ENCODE data around the gene SPAG5.

The SPAG5 gene, protein sequence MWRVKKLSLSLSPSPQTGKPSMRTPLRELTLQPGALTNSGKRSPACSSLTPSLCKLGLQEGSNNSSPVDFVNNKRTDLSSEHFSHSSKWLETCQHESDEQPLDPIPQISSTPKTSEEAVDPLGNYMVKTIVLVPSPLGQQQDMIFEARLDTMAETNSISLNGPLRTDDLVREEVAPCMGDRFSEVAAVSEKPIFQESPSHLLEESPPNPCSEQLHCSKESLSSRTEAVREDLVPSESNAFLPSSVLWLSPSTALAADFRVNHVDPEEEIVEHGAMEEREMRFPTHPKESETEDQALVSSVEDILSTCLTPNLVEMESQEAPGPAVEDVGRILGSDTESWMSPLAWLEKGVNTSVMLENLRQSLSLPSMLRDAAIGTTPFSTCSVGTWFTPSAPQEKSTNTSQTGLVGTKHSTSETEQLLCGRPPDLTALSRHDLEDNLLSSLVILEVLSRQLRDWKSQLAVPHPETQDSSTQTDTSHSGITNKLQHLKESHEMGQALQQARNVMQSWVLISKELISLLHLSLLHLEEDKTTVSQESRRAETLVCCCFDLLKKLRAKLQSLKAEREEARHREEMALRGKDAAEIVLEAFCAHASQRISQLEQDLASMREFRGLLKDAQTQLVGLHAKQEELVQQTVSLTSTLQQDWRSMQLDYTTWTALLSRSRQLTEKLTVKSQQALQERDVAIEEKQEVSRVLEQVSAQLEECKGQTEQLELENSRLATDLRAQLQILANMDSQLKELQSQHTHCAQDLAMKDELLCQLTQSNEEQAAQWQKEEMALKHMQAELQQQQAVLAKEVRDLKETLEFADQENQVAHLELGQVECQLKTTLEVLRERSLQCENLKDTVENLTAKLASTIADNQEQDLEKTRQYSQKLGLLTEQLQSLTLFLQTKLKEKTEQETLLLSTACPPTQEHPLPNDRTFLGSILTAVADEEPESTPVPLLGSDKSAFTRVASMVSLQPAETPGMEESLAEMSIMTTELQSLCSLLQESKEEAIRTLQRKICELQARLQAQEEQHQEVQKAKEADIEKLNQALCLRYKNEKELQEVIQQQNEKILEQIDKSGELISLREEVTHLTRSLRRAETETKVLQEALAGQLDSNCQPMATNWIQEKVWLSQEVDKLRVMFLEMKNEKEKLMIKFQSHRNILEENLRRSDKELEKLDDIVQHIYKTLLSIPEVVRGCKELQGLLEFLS

DNA sequence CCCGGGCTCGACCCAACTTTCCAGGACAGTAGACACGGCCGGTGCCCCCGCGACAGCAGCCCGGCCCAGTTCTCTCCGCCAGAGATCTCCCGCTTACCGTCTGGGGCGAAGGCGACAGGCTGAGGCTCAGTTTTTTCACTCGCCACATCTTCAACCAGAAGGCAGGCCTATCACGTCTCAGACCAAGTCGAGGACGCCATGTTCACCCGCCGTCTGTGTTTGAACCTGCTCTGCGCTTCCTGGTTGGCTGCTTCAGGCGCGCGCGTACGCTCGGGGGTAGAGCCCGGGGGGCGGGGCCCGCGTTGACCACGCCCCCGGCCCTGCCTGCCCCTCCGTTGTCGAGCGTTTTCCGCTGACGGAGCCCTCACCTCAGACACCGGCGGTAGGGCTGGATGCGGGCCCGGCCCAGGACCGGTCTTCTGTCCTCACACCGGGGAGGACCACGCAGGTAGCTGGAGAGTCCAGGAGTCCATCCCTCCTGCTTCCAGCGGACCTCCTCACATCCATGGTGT is at the start of gene SPAG5:
Gene SPAG5 (minus strand): TSS at position 227 of the 512 bp plus-strand sequence. CDS start 79 bp downstream, at position 148.
- DNase-seq (ENCODE audit: low spot score), result peak; percentile 90

DNA sequence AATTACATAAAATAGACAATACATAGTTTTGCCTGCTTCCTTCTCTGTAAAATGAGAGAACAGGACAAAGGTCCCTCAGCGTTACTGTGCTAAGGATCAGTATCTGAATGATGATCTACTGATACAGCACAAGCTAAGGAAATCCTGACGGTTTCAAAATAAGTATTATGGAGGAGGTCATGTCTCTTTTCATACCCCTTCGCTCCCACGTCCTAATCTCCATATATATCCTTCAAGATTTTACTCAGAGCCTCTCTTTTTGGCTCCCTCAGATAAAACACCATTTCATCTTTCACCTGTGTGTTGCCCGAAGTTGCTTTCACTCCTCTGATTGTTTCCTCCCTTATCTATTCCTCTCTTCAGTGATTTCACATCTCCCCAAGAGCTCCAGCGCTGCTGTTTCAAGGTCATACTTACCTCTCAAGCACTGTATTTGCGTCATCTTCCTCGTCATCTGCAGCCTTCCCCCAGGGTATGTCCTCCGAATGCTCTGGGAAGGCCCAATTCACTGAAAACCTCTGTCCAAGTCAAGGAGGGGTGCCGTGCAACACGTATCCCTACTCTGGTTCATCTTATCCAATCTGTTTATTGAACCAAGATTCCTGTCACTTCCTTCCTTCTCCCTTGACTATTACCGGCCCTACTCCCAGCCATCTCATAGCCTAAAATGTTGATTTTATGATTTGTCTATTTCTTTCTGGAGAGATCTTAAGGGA is 47.4 kb upstream of the SPAG5 start:
- DNase-seq (ENCODE audit: low spot score), result no peak

DNA sequence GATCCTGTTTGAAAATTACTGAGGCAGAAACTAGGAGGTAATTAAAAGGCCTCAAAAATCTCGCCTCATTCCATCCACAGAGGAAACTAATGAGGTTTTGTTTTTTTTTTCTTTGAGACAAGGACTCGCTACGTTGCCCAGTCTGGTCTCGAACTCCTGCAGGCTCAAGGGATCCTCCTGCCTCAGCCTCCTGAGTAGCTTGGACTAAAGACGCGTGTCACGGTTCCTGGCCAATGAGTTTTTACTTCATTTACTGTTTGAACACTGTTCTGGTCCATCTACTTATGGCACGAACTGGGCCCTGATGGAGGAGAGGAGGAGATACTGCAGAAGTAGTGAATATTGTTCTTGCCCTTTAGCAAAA is 46.7 kb upstream of the SPAG5 start:
- no peak for DNase-seq (ENCODE audit: low spot score)

DNA sequence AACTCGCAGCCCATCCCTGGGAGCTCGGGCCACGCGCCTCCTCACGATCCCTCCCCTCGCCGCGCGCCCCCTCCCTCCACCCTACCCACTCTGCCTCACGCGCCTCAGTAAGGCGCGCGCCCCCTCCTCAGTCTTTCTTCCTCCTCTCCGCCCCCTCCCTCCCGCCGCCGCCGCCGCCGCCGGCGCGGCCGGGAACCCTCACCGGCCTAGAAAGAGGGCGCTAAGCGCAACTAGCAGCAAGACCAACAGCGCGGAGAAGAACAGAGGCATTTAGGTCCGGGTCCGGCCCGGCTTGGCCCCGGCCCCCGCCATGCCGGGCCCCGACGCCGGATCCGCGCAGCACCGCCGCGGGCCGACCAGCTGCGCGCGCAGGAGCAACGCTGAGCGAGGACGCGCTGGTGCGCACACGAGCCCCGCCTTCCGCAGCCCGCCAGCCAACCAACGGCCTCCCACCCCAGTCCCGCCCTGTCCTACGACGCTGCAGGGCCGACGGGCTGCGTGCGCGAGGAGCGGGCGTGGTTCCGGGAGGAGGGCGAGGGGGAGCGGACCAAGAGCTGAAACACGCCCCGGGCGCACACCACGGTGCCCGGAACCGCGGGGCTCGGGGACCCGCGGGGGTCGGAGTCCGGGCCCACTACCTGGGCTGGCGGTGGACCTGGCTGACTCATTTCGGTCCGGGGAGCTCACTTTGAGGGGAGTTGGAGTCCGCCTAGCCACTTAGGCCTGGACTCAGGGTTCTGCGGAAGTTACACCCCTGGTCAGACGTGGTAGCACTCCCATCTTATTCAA is 46.2 kb upstream of the SPAG5 start, which contains the start of gene BLTP2:
Gene BLTP2 (minus strand): TSS at position 372 of the 789 bp plus-strand sequence. CDS start 102 bp downstream, at position 270.
- DNase-seq (ENCODE audit: low spot score), result peak; percentile 96

DNA sequence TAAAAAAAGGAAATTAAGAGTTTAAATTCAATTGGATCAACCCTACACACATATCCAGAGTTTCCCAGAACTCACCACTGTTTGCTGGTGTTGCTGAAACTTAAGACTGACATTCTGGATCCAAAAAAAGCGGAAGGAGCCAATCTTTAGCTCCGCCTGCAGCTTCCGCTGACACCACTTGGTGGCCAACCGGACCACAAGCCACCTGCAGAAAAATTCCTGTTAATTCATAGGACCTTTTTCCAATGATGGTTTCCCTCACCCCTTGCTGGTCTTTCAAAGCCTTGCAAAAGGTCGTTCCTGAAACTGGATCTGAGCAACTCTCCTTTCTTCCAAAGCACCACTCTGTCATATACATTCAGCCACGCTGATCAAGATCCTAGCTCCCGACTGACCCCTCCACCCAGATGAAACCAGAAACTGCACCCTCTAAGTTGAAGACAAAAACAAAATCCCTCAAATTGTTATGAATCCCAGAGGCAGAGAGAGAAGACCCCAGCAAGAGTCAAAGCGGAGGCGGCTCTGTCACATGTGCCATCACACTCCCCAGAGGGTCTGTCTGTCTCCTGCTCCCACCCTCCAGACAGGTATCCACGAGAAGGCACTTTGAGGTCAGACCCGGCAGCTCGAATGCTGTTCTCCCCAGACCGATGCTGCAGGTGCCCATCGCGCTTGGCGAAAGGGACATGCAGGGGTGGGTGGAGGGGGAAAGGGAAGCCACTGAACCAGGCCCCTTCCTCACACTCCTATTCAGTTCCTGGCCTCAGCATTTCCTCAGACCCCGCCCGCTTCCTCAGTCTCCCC is 45.4 kb upstream of the SPAG5 start:
- peak; percentile 67 for DNase-seq (ENCODE audit: low spot score)

DNA sequence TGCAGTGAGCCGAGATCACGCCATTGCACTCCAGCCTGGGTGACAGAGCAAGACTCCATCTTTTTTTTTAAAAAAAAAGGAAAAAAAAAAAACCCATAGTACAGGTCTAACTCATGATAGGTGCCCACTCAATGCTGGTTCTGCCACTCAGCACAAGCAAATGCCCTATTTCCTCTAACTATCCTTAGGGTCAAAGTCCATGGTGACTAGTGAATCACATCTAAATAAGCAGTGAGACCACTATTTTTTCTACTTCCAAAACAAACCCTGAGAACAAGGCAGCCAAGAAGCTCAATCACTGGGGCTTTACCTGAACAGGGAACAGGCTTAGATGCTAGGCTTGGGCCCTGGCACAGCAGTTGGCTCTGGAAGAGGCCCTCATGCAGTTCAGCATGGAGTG is 42.8 kb upstream of the SPAG5 start:
- DNase-seq (ENCODE audit: low spot score), result peak; percentile 14

DNA sequence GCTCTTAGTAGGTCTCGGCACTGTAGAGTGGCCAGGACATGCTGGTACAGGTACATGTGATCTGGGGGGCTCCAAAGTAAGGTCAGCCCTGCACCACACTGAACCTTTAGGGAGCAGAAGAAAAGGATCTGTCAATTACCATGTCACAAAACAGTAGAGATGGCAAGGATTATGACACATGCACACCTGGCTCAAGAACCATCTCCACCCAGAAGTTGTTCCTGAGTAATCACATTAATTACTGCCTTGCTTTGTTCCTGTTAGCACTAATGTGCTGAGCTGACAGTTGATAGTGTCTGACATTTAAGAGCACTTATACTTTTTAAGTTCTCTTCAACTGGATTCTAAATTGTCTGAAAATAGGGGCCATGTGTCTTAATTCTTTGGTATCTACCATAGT is 36.7 kb upstream of the SPAG5 start:
- DNase-seq (ENCODE audit: low spot score), result no peak

DNA sequence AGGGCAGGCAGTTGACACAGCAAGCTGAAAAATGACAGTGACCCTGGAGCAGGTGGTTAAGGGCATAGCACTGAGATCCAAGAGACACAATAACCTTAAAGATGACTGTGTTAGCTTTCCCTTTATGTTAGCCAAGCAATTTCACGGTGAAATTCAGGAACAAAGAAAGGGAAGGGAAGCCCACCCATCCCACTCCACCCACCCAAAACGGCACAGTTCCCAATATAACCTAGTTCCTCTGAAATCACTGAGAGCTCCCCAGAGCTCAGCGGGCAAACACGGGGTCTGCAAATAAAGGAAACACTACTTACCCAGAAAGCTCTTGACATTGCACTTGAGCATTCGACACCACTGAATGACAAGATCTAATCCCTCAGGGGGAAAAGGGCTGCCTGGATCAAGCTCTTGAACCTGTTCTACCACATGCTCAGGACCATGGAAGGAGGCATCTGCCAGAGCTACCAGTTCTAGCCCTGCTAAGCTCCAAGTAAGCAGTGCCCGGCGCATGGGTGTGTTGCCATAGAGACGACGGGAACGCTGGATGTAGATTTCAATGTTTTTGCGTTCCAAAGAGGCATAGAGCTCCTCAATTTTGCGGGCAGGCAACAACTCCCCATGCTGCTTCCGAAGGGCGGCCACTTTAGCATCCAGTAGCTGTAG is 35.5 kb upstream of the SPAG5 start:
- no peak for DNase-seq (ENCODE audit: low spot score)

DNA sequence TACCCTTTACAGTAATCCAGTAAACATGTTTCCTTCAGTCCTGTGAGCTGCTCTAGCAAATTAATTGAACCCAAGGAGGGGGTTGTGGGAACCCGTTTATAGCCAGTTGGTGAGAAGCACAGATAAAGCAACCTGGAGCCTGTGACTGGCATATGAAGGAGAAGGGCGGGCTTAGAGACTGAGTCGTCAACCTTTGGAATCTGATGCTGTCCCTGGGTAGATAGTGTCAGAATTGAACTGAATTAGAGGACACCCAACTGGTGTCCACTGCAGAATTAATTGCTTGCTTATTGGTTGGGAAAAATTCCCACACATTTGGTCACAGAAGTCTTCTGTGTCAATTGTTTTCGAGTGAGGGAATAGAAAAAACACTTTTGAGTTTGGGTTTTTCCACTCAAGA is 28.0 kb upstream of the SPAG5 start:
- no peak for DNase-seq (ENCODE audit: low spot score)

DNA sequence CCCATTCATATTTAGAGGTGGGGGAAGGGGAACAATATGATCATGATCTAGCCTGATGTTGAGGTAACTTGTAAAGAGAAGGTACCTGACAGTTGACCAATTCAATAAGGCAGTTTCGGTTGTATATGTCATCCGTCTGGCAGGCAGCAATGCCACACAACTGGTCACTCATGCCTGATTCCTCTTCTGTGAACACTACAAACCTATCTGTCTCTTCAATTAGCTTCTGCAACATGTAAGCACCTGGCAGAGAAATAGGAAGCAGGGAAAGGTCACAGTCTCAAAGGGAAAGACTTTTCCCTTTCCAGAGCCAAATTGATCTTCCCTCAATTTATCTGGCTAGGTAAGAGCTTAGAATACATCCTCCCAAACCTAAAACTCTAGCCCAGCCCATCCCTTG is 25.3 kb upstream of the SPAG5 start:
- peak; percentile 11 for DNase-seq (ENCODE audit: low spot score)

DNA sequence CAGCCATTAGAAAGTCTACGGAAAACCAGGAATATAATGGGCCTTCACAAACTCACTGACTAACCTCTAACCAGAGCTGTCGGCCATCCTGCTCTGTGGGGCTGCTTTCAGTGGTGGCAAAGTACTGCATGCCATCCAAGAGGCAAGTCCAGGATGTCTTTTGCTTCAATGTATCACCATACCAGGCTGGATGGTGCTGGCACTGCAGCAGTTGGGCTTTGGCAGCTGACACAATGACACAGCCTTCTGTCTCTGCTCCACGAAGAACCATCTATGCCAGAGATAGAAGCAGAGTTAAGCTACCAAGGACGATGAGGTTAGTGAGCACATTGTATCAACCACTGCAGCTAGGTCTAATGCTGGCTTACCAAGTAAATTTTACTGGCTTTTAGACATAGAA is 24.9 kb upstream of the SPAG5 start:
- no peak for DNase-seq (ENCODE audit: low spot score)

DNA sequence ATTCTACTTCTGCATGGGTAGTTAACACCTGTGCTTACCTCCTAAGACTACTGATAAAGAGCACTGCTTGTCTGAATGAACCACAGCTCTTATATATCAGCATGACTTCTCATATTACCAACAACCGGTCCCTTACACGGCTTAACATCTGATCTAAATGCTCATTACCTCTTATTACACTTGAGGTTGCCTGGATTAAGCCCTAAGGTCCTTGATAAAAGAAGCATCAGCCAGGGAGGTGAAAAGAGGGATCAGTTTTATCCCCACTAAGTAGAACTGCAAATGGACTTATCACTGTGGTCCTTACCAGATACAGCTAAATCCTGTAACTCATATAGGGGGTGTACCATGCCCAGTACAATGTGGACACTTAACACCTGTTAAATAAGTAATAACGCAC is 23.4 kb upstream of the SPAG5 start:
- DNase-seq (ENCODE audit: low spot score), result no peak

DNA sequence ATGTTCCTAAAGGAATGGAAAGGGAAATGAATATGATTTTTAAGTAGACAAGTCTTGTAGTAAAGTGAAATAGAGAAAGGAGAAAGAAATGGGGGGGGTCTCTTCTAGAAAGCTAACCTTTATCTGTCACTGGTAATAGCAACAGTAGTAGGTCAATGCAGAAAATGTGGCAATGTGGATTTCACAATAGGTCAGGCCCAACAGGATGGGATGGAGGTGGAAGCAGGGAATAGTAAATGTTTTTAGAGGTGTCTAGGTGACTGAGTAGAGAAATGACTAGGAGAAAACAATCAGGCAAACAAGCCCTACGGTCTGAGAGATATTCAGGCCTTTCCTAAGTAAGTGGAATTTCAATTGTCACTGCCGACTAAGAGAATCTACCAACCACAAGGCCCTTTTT is 21.2 kb upstream of the SPAG5 start:
- no peak for DNase-seq (ENCODE audit: low spot score)

DNA sequence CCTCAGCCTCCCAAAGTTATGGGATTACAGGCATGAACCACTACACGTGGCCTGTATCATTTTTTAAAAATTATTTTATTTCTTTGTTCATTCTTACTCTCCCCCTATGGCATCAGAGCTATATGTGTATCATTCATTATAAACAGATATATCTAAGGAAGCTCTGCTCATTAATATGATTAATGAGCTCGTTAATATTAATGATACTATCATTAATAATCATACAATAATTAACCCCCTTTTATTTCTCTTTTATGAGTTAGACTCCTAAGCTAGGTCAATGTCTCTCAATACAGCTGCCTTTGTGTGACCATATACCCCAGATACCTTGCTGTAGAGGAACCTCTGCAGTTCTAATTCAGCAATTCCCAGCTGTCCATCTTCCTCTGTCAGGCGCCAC is 19.6 kb upstream of the SPAG5 start:
- DNase-seq (ENCODE audit: low spot score), result no peak

DNA sequence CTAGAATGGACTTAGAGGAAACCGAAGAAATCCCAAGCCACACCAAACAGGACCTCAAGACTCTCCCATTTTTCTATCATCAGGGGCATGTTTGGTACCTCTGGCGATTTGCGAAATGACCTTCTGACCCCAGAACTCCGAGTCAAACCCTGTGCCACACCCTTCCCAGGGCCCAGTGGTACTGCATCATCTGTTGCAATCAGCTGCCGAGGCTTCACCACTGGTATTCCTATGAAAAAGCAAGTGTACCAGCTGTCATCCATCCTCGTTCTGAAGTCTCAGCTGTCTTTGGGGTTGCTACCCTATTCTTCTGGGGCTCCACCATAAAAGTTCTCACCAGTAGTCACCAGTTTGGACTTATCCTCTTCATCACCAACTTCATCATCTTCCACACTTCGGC is 17.5 kb upstream of the SPAG5 start:
- DNase-seq (ENCODE audit: low spot score), result no peak

DNA sequence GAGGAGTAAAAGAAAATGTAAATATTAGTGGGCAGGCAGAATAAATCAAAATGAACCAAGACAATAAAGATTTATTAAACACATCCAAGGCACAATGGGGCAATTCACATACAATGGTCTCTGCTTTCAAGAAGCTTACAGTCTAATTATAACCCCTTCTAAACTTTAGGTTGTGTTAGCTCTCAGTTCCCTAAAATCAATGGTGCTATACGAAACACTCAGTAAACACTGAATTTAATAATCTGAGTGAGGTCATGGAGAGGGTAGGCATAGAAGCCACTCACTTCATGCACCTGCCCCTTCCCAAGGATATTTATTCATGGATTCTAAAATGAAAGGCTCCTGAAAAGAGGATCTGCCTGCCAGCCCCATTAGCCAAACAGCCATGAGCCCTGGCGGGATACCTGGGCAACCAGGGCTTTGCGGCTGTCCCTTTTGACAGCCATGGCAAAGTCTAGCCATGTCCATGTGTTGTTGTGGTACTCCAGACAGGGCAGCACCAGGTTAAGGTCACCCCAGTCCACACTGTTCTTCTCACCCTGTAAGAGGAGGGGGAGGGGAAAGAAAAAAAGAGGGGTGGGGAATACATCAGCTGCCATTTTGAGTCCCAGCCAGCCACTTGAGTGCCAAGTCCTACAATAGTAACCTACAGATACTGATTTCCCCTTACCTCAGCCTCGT is 16.6 kb upstream of the SPAG5 start:
- no peak for DNase-seq (ENCODE audit: low spot score)

DNA sequence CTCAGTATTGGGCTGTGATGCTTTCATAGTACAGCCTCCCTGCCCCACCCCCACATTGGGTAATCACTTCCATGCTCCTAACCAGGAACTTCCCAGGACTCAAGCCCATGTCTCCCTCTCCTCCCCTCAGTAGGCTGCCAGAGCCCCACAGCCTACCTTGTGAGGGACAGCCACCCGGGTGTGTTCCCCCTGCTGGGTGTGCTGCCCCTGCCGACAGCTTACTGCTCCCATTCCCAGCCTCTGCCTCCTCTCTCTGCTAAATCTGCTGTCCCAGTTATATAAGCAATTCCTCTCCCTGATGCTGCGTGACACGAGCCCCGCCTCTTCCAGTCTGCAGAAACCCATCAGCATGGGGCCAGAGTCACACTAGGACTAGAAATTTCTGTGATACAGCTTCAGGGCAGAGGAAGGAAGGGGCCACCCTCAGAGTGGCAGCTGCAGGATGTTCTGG is 15.1 kb upstream of the SPAG5 start, which contains the start of gene RSKR:
Gene RSKR (minus strand): TSS at position 255 of the 451 bp plus-strand sequence. CDS start 24 bp downstream, at position 231.
- DNase-seq (ENCODE audit: low spot score), result no peak

Data from kidney tubule cell (primary cell).